ENCODE results near the gene TEX19. TPM values are rescaled to one million over a fixed set of nuclear protein-coding genes. Genes with fewer than 3 reads are reported as not detected.
A peak's percentile ranks its signal among the peaks of the same experiment; 100 is the strongest.
"Not testable (repeated sequence)": the region's sequence is repeated elsewhere in the genome, so short reads cannot be mapped to it uniquely, and the experiment has no call there.

TEX19 gene
- total RNA-seq, 1 experiment from 2014 or later = 1.4 TPM

DNA sequence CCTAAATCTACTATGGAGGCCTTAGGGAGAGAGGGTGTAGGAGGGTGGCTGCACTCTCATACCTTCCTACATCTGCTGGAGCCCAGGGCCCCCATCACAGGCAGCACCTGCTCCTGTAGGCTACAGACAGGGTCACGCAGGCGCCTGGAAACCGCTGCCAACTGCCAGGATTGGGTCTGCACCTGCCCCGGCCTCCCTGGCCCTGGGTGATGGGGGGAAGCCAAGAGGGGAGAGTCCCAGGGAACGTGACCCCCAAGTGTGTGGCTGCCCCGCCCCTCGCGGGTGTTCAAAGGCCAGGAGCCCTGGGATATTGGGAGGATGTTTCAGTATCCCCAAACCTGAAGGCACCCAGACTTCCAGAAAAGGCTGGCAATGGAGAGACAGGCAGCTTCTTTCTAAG lies 5.6 kb upstream of the TEX19 start:
- DNase-seq (ENCODE audit: low read depth) = no peak

DNA sequence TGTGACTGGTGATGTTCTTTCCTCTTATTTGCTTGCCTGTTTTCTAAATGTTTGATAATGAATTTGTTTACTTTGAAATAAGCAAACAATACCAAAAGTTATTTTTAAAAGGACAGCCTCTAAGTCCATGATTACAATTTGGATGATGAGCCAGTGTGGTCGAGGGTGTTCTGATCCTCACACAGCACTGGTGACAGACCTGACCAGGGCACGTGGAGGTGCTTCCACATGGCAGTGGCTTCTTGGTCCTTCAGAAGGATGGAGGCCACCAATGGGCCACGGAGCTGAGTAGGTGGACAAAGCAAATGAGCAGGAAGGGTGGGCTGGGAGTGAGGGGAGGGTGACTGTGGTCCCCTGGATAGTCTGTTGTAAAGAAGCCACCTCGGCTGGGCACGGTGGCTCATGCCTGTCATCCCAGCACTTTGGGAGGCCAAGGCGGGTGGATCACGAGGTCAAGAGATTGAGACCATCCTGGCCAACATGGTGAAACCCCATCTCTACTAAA lies 4.2 kb upstream of the TEX19 start:
- DNase-seq (ENCODE audit: low read depth) = no peak

DNA sequence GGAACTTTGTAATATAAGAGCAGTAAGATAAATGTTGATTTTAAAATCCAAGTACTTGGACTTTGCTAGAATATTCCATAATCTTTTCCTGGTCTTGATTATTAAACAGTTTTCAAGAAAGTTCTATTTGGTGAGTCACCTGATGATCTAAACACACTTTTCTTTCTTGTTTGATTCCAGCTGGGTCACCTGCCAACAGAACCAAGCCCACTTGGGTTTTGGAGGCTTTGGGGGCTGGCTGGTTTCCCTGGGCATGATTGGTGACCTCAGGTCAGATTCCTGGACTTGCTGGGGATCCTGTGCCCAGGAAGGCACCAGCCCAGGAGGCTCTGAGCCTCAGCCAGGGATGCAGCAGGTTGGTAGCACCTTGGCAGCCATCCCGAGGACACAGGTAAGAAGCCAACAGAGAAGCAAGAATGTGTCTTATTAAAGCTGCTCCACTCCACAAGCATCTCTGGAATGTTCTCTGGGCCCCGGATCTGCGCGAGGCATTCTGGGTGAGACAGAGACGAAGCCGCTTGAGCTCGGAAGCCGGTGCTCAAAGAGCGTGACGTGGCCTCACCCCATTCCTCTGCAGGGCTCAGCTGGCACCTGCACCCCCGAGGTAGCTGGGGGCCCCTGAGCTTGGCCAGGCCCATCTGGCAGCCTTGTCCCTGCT lies 3.1 kb upstream of the TEX19 start:
- DNase-seq (ENCODE audit: low read depth) = no peak

DNA sequence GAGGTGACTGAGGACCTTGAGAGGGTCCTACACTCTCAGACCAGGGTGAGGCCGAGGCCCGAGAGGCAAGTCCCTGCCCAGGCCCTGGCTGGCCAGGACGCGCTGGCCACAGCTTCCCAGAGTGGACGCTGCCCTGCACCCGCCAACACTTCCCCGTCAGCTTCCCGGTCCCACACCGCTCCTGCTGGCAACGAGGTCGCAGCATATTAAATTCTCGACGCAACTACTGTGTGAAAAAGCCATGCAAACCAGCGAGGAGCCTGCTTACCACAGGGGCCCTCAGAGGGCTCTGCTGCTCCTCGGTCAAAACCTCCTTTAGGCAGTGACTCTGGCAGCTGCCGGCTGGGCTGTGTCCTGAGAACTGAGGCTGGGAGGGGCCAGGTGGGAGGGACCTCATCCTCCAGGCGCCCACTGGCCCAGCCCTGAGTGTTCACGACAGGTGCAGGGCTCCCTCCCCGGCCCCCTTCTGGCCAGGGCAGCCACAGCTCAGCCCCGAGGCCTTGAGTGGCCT lies 2.1 kb upstream of the TEX19 start:
- DNase-seq (ENCODE audit: low read depth) = no peak

DNA sequence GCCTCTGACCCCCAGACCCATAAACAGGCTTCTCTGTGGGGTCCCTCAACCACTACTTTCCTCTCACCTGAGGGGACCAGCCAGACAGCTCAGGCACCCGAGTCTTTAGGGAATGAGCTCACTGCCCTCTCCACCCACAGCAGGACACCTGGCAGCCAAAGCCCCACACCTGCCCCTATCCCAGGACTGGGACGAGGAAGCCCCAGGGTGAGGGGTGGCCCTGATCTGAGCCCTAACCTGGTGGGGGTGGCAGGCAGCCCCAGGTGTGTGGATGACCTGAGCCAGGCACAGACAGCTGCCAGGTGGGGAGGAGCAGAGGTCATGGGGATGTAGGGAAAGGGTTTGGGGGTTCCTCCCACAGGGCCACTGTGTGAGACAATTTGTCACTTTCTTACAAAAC lies 1.7 kb upstream of the TEX19 start:
- DNase-seq (ENCODE audit: low read depth) = no peak

DNA sequence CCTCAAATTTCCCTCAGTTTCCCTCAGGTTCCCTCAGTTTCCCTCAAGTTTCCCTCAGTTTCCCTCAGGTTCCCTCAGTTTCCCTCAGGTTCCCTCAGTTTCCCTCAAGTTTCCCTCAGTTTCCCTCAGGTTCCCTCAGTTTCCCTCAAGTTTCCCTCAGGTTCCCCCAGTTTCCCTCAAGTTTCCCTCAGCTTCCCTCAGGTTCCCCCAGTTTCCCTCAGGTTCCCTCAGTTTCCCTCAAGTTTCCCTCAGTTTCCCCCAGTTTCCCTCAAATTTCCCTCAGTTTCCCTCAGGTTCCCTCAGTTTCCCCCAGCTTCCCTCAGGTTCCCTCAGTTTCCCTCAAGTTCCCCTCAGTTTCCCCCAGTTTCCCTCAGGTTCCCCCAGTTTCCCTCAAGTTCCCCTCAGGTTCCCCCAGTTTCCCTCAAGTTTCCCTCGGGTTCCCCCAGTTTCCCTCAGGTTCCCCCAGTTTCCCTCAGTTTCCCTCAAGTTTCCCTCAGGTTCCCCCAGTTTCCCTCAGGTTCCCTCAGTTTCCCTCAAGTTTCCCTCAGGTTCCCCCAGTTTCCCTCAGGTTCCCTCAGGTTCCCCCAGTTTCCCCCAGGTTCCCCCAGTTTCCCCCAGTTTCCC lies 516 bp downstream of the TEX19 start:
- not testable (repeated sequence) for DNase-seq (ENCODE audit: low read depth)

DNA sequence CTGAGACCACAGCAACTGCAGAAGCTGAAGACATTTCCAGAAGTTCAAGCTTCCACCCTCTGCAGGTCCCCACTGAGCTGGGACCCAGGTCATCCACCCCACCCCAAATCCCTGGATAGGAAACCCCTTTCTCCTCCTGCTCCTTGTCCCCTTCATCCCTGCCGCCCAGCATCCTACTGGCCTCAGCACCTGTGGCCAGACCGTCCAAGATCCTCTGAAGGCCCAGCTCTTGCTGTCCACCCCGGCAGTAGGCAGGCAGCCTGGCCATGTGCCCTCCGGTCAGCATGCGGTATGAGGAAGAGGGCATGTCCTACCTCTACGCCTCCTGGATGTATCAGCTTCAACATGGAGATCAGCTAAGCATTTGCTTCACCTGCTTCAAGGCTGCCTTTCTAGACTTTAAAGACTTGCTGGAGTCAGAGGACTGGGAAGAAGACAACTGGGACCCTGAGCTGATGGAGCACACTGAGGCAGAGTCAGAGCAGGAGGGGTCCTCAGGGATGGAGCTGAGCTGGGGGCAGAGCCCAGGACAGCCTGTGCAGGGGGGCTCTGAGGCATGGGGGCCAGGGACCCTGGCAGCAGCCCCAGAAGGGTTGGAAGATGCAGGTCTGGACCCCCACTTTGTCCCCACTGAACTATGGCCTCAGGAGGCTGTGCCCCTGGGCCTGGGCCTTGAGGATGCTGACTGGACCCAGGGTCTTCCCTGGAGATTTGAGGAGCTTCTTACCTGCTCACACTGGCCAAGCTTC lies 3.0 kb downstream of the TEX19 start:
- no peak for DNase-seq (ENCODE audit: low read depth)

DNA sequence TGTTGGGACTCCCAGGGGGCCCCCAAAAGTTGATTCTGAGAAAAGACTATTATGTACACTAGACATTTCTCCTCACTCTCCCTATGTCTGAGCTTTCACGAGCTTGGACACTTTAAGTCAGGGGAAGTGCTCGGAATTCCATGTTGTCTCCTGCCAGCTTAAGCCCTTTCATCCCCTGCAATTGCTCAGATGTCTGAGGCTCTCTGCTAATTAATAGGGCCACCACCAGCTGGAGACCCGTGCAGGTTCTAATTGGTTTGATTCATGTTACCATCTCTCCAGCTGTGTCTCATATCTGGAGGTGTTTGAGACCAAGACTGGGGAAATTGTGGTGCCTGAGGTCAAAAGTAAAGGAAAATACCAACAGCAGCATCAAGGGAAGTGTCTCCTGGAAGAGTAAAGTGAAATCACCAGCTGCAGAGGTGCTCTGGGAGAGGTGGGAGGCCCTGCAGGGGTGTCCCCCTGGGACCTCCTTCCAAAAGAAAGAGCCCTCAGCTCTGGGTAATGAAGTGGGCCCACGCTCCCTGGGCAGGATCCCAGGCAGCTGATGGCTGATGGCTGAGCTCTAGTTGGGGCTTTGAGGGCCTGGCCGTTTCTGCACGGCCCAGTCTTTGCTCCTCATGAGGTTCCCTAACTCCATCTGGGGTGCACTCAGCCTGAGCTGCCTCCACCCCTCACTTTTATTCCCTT lies 6.7 kb downstream of the TEX19 start:
- DNase-seq (ENCODE audit: low read depth) = no peak

DNA sequence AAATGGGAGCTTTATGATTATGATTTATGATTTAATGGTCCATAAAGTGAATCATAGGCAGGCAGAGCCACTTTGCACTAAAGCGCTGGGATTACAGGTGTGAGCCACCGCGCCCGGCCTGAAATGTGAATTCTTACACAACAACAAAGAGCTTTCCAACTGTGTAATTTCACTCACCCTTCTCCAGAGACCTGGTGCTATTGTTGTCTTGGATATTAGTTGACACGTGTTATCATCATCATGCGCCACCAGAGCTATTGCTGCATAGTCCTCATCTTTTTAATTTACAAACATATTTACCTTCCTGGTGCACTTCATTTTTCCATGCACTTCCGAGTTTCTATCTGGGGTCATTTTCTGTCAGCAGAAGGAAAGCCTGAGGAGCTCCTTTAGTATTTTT lies 7.7 kb downstream of the TEX19 start:
- no peak for DNase-seq (ENCODE audit: low read depth)

DNA sequence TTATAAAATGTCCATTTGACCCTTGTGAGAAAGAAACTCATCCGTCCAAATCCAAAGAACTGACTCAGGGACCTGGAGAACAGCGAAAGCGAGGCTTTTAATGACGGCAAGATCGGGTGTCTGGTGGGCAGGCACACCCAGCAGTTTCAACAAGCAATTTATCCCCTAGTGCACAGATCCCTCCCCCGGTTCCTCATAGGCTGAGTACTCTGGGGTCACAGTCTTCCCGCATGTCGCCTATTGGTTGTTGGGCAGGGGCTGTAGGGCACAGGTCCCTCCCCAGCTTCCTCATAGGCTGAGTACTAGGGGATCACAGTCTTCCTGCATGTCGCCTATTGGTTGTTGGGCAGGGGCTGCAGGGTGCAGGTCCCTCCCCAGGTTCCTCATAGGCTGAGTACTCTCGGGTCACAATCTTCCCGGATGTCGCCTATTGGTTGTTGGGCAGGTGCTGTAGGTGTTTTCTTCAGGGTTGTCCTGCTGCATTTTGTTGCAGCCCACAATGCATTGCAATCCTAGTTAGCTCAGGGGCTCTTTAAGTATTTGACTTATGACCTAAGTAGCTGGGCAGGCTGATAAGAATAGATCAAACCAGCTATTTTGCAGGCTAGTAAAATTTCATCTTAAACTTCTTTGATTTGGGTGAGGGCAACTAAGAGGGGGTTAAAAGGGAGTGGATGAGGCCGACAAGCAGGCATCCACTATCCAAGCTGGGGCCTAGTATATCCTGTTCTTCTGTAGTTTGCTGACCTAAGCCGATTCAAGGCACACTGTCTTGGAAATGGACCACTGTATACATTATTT lies 8.9 kb downstream of the TEX19 start:
- peak; percentile 94 for DNase-seq (ENCODE audit: low read depth)

DNA sequence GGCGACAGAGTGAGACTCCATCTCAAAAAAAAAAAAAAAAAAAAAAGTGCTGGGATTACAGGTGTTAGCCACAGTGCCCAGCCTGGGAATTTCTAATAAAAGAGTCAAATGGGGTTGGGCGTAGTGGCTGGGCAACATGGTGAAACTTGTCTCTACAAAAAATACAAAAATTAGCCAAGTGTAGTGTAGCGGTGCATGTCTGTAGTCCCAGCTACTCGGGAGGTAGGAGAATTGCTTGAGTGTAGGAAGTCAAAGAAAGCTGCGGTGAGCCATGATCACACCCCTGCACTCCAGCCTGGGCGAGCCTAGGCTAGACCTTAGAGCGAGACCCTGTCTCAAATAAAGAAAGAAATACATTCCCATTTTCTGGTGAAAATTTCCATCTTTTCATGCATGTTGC lies 10.2 kb downstream of the TEX19 start:
- DNase-seq (ENCODE audit: low read depth) = no peak

DNA sequence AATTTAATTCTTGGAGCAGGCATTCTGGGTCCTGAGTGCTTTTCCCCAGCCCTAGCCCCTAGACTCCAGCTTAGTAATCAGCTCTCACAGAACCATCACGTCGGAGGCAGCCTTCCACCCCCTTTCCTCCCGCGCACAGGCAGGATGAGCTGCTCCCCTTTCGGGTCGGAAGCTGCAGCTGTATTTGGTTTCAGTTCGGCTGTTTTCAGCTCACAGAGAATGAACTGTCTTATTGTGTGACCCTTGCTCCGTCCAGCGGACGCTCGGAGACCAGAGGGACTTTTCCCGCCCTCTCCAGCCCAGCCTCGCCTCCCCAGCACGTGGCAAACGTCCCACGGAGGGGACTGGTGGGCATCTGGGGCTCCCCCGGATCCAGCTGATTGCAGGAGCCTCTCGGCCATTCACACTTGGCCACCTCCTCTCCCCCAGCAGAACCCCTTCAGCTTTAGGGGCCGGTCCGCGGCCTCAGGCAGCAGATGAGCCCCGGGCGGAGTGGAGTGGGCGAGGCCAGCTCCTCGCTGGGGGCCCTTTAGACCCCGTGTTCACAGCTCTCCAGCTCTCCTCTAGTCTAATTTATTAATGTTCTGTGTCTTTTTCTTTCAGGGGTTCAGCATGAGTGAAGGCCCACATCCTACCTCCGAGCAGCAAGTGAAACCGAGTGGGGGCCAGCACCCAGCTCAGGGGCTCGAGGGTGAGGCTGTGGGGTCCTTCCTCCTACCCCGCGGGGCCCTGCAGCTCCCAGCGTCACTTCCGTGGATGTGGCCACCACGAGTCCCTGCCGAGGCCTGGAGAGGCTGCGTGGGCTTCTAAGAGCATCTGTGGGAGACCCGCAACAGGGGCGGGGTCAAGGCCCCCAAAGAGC lies 11.7 kb downstream of the TEX19 start:
- DNase-seq (ENCODE audit: low read depth) = no peak

DNA sequence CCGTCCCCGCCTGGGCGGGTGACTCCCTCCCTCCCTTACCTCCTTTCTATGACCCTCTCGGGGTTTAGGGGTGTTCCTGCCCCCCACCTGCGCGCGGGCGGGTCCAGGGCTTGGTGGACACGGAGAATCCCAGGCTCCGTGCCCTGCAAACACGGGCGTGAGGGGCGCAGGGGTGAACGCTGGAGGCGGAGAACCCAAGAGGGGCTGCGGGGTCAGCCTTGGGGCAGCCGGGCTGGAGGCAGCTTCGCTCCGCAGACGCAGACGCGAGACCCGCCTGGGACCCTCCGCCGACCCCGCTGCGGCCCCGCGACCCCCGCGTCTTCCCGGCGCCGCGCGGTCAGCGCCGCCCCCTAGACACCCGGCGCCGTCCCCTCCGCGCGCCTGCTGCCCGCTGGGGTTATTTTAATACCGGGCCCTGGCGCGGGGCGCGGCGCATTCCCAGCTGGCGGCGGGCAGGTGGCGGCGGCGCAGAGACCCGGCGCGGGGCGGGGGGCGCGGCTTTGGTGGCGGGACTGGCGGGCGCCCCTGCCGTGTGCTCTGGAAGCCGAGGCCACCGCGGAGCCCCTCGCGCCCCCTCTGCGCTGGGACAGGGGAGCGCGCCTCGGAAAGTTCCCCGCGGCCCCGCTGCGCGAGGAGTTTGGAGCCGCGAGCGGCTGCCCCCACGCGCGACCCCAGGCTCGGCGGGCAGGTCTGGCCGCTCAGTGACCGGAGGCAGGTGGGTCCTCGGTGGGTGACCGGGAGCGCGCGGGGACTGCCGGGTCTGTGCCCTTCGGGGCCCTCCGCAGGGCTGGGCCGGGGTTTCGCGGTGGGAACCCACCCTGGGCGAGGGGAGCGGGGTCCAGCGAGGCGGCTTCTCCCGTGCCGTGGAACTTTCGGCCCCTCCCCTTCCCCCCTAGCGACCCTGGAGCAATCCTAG lies 12.5 kb downstream of the TEX19 start, which contains the start of gene UTS2R:
TSS of gene UTS2R (plus strand) at position 433 of the 916 bp plus-strand sequence. CDS start 2,560 bp downstream, outside the sequence.
- DNase-seq (ENCODE audit: low read depth) = no peak

DNA sequence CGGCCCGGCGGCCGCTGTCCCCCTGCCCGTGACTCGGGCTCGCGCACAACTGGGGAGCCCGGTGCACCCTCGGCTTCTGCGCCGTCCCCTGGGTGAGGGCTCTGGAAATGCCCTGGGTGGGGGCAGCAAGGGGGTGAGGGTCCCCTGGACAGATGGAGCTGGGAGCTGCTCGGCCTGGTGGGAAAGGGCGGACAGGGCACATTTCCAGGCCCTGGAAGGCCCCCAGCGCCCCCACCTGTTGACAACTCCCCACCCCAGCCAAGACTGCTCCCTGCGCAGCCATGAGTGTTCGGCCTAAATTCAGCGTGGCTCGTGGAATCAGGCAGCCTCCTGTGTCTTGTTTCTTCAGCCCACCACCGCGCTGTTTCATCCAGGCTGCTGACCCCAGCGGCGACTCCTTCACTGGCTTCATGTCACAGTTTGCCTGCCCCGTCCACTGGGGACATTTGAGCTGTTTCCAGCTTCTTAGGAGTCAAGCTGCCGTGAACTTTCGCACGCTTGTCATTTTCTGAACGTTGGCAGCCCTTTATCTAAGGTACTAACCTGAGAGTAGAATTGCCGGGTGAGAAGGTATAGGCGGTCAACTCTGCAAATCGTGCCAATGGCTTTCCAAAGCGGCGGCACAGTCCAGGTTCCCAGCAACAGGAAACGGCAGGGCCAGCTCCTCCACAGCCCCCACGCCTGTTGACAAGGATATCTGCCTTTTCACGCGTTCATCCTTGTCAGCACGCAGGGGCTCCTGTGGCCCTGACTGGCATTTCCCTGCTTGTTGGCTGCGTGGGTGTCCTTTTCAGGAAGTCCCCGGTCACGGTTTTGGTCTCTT lies 13.4 kb downstream of the TEX19 start:
- DNase-seq (ENCODE audit: low read depth) = no peak

DNA sequence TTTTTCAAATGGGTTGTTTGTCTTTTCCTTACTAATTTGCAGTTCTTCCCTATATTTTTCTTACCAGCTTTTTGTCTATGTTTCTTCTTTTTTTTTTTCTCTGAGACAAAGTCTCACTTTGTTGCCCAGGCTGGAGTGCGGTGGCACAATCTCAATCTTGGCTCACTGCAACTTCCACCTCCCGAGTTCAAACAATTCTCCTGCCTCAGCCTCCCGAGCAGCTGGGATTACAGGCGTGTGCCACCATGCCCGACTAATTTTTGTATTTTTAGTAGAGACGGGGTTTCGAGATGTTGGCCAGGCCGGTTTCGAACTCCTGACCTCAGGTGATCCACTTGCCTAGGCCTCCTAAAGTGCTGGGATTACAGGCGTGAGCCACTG lies 14.0 kb downstream of the TEX19 start:
- DNase-seq (ENCODE audit: low read depth) = not testable (repeated sequence)

DNA sequence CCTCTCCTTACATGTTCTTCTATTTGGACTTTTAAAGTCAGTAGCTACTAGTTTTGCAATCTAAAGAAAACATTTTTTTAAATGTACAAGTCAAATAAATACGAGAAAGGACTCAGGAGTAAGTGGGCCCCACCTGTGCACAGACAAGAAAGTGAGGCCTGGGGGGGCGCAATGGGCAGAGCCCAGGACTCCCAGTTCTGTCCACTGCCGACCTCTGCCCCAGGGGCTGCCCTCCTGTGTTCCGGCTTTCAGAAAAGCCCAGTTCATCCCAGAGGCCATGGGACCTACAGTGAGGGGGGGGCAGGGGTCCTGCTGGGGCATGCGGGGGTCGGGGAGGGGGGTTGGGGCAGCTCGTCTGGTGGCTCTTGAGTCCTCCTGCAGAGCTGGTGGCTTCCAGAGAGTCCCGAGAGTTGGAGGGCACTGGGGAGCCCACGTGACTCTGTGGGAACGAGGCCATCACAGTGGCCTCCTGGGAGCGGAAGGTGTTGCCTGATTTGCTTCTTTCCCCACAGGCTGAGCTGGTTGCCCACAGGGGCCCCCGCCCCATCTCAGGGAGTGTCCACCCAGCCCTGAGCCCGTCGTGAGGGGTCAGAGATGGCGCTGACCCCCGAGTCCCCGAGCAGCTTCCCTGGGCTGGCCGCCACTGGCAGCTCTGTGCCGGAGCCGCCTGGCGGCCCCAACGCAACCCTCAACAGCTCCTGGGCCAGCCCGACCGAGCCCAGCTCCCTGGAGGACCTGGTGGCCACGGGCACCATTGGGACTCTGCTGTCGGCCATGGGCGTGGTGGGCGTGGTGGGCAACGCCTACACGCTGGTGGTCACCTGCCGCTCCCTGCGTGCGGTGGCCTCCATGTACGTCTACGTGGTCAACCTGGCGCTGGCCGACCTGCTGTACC lies 14.9 kb downstream of the TEX19 start:
- no peak for DNase-seq (ENCODE audit: low read depth)

All from HT1080 (cell line).